DOHH2 (cell line): ENCODE measurements around the gene TMEM63B.

Source experiments
- H3F3A ChIP-seq: fragments of 200-600 bp; sonication (generic), shearing (Covaris generic); 2 replicates; pipeline ENCODE4 v1.6.0; 2016; ENCODE audit warnings: antibody characterized with exemption, mild to moderate bottlenecking; ENCODE audit not compliant: control insufficient read depth, insufficient read depth
- H3K27ac ChIP-seq: fragments of 200-600 bp; sonication (generic); 2 replicates; pipeline ENCODE4 v1.5.1; 2014; ENCODE audit warnings: low read depth, mild to moderate bottlenecking, low read length, moderate library complexity
- H3K27me3 ChIP-seq: fragments of 200-600 bp; sonication (generic); 2 replicates; pipeline ENCODE4 v1.6.1; 2014; ENCODE audit warnings: mild to moderate bottlenecking, low read length, mixed read lengths; ENCODE audit not compliant: control insufficient read depth
- H3K36me3 ChIP-seq: fragments of 200-600 bp; sonication (generic); 2 replicates; pipeline ENCODE4 v1.6.1; 2014; ENCODE audit warnings: mild to moderate bottlenecking, low read length, moderate library complexity, mixed read lengths; ENCODE audit not compliant: control insufficient read depth
- H3K4me1 ChIP-seq: fragments of 200-600 bp; sonication (generic); 2 replicates; pipeline ENCODE4 v1.6.1; 2014; ENCODE audit warnings: mild to moderate bottlenecking, low read length, mixed read lengths; ENCODE audit not compliant: control insufficient read depth
- H3K4me2 ChIP-seq: fragments of 200-600 bp; sonication (generic); 2 replicates; pipeline ENCODE4 v1.6.0; 2014; ENCODE audit warnings: mild to moderate bottlenecking, low read length, moderate library complexity
- H3K4me3 ChIP-seq: fragments of 200-600 bp; sonication (generic); 2 replicates; pipeline ENCODE4 v1.5.1; 2014; ENCODE audit warnings: mild to moderate bottlenecking, low read length, mixed read lengths
- H3K79me2 ChIP-seq: fragments of 200-600 bp; sonication (generic); 2 replicates; pipeline ENCODE4 v1.6.1; 2014; ENCODE audit warnings: mild to moderate bottlenecking, low read length, mixed read lengths; ENCODE audit not compliant: control insufficient read depth
- H3K9me2 ChIP-seq: fragments of 200-600 bp; sonication (generic); replicated peaks from 2 replicates; pipeline ENCODE4 v1.6.1; 2014; ENCODE audit warnings: mild to moderate bottlenecking, low read length, mixed read lengths; ENCODE audit not compliant: control insufficient read depth
- H3K9me3 ChIP-seq: fragments of 200-600 bp; sonication (generic); 2 replicates; pipeline ENCODE4 v1.6.1; 2014; ENCODE audit warnings: antibody characterized with exemption, low read length, mixed read lengths; ENCODE audit not compliant: control insufficient read depth, insufficient read depth
- H4K20me1 ChIP-seq: fragments of 200-600 bp; sonication (generic); 2 replicates; pipeline ENCODE4 v1.6.0; 2014; ENCODE audit warnings: low read depth, mild to moderate bottlenecking, antibody characterized with exemption, low read length, moderate library complexity; ENCODE audit not compliant: control insufficient read depth, insufficient read depth
- EZH2phosphoT487 ChIP-seq: fragments of 200-600 bp; sonication (generic); IDR thresholded peaks from 2 replicates; pipeline ENCODE4 v1.6.1; 2017; ENCODE audit warnings: borderline replicate concordance, mild to moderate bottlenecking, antibody characterized with exemption, low read length, moderate library complexity, mixed read lengths
- TF ChIP-seq, protein P1 (sequence below): fragments of 200-600 bp; sonication (generic); IDR thresholded peaks from one replicate; pipeline ENCODE4 v1.5.1; 2014; ENCODE audit warnings: antibody characterized with exemption, mild to moderate bottlenecking, low read depth, low read length; ENCODE audit not compliant: poor library complexity, severe bottlenecking

The TMEM63B gene

DNA sequence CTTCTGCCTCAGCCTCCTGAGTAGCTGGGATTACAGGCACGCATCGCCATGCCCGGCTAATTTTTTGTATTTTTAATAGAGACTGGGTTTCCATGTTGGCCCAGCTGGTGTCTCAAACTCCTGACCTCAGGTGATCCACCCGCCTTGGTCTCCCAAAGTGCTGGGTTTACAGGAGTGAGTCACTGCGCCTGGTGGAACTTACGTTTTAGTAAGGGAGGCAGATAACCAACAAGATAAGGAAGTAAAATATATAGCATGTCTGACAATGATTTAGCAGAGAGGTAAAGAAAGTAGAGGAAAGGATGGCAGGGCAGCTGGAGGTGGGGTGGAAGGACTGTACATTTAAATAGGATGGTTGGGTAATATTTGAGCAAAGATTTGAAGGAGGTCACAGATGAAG lies 76.6 kb downstream of the TMEM63B start:
- peaks cover 12% of the 10 kb centered on the region; the same call in 1 of the 2 replicates for H3K27me3 ChIP-seq
- TF ChIP-seq, protein P1, sequence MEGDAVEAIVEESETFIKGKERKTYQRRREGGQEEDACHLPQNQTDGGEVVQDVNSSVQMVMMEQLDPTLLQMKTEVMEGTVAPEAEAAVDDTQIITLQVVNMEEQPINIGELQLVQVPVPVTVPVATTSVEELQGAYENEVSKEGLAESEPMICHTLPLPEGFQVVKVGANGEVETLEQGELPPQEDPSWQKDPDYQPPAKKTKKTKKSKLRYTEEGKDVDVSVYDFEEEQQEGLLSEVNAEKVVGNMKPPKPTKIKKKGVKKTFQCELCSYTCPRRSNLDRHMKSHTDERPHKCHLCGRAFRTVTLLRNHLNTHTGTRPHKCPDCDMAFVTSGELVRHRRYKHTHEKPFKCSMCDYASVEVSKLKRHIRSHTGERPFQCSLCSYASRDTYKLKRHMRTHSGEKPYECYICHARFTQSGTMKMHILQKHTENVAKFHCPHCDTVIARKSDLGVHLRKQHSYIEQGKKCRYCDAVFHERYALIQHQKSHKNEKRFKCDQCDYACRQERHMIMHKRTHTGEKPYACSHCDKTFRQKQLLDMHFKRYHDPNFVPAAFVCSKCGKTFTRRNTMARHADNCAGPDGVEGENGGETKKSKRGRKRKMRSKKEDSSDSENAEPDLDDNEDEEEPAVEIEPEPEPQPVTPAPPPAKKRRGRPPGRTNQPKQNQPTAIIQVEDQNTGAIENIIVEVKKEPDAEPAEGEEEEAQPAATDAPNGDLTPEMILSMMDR = no peak
- TF ChIP-seq EZH2phosphoT487 = no peak
- H3K79me2 ChIP-seq = no peaks in the 10 kb centered on the region
- H4K20me1 ChIP-seq = no peaks in the 10 kb centered on the region
- H3F3A ChIP-seq = no peaks in the 10 kb centered on the region
- H3K9me3 ChIP-seq = no peaks in the 10 kb centered on the region
- no peak overlapping the region for H3K4me2 ChIP-seq
- no peaks in the 10 kb centered on the region for H3K4me1 ChIP-seq
- no peak overlapping the region for H3K27ac ChIP-seq
- H3K9me2 ChIP-seq = no peaks in the 10 kb centered on the region
- H3K36me3 ChIP-seq = no peaks in the 10 kb centered on the region
- no peak overlapping the region for H3K4me3 ChIP-seq
